ENCODE data around the gene ETV5.

The ETV5 gene

DNA sequence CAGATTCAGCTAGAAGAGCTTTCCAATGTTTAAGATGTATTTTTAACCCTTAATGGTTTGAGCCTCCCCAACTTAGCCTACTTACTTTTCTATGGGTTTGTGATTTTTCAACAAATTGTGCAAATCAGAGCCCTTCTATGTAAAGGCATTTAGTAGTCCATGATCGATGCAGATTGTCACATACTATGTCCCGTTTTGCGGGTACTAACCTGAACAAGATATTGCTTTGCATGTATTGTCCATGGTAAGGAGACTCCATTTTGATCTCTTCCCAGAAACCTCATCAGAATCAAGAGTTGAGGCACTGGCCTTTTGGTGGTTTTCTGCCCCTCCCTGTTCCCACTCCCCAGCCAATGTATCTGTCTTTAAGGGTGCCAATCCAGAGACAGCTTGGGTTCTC, 60.8 kb downstream of the ETV5 start:
- TF ChIP-seq ZFP30 (CRISPR knock-in tag; IDR thresholded peaks at IDR 0.05) = no peak
- TF ChIP-seq ARNTL (CRISPR knock-in tag; IDR thresholded peaks at IDR 0.05; ENCODE audit: borderline replicate concordance, low read depth) = no peak
- TF ChIP-seq ESRRG (CRISPR knock-in tag; IDR thresholded peaks at IDR 0.05) = no peak
- no peak for TF ChIP-seq ZC3H10 (CRISPR knock-in tag; IDR thresholded peaks at IDR 0.05)
- no peak for TF ChIP-seq CSRNP3 (CRISPR knock-in tag; IDR thresholded peaks at IDR 0.05)
- TF ChIP-seq BACH2 (CRISPR knock-in tag; IDR thresholded peaks at IDR 0.05; ENCODE audit: borderline replicate concordance) = no peak
- no peak for TF ChIP-seq TOX (CRISPR knock-in tag; IDR thresholded peaks at IDR 0.05; ENCODE audit: borderline replicate concordance)
- no peak for TF ChIP-seq GLIS3 (CRISPR knock-in tag; IDR thresholded peaks at IDR 0.05)
- no peak for TF ChIP-seq ZFP3 (CRISPR knock-in tag; IDR thresholded peaks at IDR 0.05)
- TF ChIP-seq POU6F1 (CRISPR knock-in tag; IDR thresholded peaks at IDR 0.05; ENCODE audit: borderline replicate concordance, low read depth) = no peak
- no peak for TF ChIP-seq CSDC2 (CRISPR knock-in tag; IDR thresholded peaks at IDR 0.05)
- TF ChIP-seq CREB5 (CRISPR knock-in tag; IDR thresholded peaks at IDR 0.05; ENCODE audit: low read depth) = no peak
- no peak for TF ChIP-seq ZNF565 (CRISPR knock-in tag; conservative IDR thresholded peaks at IDR 0.05; ENCODE audit: low read depth)
- no peak for TF ChIP-seq ZNF70 (CRISPR knock-in tag; IDR thresholded peaks at IDR 0.05)
- no peak for TF ChIP-seq OSR1 (CRISPR knock-in tag; IDR thresholded peaks at IDR 0.05)
- TF ChIP-seq ZNF8 (CRISPR knock-in tag; IDR thresholded peaks at IDR 0.05) = no peak
- TF ChIP-seq, protein P1, sequence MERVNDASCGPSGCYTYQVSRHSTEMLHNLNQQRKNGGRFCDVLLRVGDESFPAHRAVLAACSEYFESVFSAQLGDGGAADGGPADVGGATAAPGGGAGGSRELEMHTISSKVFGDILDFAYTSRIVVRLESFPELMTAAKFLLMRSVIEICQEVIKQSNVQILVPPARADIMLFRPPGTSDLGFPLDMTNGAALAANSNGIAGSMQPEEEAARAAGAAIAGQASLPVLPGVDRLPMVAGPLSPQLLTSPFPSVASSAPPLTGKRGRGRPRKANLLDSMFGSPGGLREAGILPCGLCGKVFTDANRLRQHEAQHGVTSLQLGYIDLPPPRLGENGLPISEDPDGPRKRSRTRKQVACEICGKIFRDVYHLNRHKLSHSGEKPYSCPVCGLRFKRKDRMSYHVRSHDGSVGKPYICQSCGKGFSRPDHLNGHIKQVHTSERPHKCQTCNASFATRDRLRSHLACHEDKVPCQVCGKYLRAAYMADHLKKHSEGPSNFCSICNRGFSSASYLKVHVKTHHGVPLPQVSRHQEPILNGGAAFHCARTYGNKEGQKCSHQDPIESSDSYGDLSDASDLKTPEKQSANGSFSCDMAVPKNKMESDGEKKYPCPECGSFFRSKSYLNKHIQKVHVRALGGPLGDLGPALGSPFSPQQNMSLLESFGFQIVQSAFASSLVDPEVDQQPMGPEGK (CRISPR knock-in tag; IDR thresholded peaks at IDR 0.05; ENCODE audit: borderline replicate concordance) = no peak
- no peak for TF ChIP-seq RARB (CRISPR knock-in tag; IDR thresholded peaks at IDR 0.05)
- no peak for ATAC-seq

DNA sequence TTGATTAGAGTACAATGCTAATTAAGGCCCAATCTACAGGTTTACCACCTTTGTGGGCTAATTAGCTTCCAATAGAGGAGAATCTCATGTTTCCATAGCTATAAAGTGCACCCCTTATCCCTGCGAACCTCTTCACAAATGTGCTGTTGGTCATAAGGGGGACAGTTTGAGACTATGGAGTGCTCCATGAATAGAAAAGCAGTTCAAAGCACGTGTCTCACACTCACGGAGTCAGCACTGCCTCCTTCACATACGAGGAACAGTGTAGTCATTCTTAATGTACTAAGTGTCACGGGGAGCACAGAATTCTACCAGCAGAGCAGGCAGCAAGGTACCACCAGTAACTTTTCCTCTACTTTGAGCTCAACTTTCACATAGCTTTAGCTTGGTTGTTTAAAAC, 62.1 kb downstream of the ETV5 start:
- no peak for ATAC-seq

More for the DNA sequence above, 62.1 kb downstream of the ETV5 start:
- TF ChIP-seq CSDC2 (CRISPR knock-in tag; IDR thresholded peaks at IDR 0.05) (no peak), ZNF70 (CRISPR knock-in tag; IDR thresholded peaks at IDR 0.05) (no peak), ZC3H10 (CRISPR knock-in tag; IDR thresholded peaks at IDR 0.05) (no peak), ZNF565 (CRISPR knock-in tag; conservative IDR thresholded peaks at IDR 0.05; ENCODE audit: low read depth) (no peak), TOX (CRISPR knock-in tag; IDR thresholded peaks at IDR 0.05; ENCODE audit: borderline replicate concordance) (no peak), ISL1 (CRISPR knock-in tag; IDR thresholded peaks at IDR 0.05) (no peak), ESRRG (CRISPR knock-in tag; IDR thresholded peaks at IDR 0.05) (no peak), CSRNP3 (CRISPR knock-in tag; IDR thresholded peaks at IDR 0.05) (no peak)
- TF ChIP-seq, protein P1 (CRISPR knock-in tag; IDR thresholded peaks at IDR 0.05; ENCODE audit: borderline replicate concordance) = no peak
